Fibroblast of lung (primary cell): ENCODE measurements around the gene CDK18.

Source experiments
- EZH2 ChIP-seq: IDR thresholded peaks from 2 replicates; pipeline ENCODE4 v1.5.1; 2012; ENCODE audit warnings: low read length, control low read depth, mild to moderate bottlenecking; ENCODE audit errors: missing control alignments
- TF ChIP-seq, protein P1 (sequence below), 2 donors: IDR thresholded peaks in 1 of 2; conservative IDR thresholded peaks in 1 of 2; 1 replicate in 1 of 2; 2 replicates in 1 of 2; pipeline ENCODE4 v1.5.1; 2011 to 2012; ENCODE audit warnings: low read length in 2 of 2, control low read depth in 1 of 2, inconsistent platforms in 1 of 2, low read depth in 1 of 2, mild to moderate bottlenecking in 1 of 2

DNA sequence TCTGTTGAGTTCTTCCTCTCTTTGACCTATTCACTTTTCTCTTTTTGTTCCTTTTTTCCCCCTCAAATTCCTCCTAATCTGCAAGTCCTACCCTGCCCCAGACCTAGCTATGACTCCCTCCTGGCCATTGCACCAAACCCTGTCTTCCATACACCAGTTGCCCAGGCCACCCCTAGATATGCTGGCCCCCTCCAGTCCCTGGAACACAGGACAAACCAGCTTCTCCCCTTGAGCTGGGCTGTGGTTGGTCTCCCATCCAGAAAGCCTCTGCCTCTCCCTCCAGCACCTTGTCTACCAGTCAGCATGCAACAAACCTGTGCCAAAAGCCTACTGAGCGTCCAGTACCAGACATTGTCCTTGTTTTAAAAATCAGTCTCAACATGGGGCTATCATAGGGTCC, 68.0 kb downstream of the CDK18 start:
- TF ChIP-seq, protein P1, sequence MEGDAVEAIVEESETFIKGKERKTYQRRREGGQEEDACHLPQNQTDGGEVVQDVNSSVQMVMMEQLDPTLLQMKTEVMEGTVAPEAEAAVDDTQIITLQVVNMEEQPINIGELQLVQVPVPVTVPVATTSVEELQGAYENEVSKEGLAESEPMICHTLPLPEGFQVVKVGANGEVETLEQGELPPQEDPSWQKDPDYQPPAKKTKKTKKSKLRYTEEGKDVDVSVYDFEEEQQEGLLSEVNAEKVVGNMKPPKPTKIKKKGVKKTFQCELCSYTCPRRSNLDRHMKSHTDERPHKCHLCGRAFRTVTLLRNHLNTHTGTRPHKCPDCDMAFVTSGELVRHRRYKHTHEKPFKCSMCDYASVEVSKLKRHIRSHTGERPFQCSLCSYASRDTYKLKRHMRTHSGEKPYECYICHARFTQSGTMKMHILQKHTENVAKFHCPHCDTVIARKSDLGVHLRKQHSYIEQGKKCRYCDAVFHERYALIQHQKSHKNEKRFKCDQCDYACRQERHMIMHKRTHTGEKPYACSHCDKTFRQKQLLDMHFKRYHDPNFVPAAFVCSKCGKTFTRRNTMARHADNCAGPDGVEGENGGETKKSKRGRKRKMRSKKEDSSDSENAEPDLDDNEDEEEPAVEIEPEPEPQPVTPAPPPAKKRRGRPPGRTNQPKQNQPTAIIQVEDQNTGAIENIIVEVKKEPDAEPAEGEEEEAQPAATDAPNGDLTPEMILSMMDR (conservative IDR thresholded peaks at IDR 0.05 in 1 of 2, IDR thresholded peaks at IDR 0.05 in 1 of 2; ENCODE audit: low read depth in 1 of 2, low read length in 2 of 2): no peak
- TF ChIP-seq EZH2: no peak
